B cell (primary cell): Measurements from ENCODE around the gene FBN1. TPM values are rescaled to one million over a fixed set of nuclear protein-coding genes. Genes with fewer than 3 reads are reported as not detected.

Source experiments
- ATAC-seq: fragments of 200-7000 bp; cut with Tn5 transposase; one replicate; pipeline ENCODE4 v1.10.0; 2021; ENCODE audit warnings: low read depth, mild to moderate bottlenecking, moderate number of reproducible peaks, moderate library complexity
- CTCF ChIA-PET: fragments of 350-600 bp; sonication (Branson Sonifier 250); formaldehyde crosslinking; loops from one replicate; lab custom pipeline; 2021; ENCODE audit warnings: antibody characterized with exemption, inconsistent platforms; lab: Charles Lee
- POLR2A ChIA-PET: fragments of 350-600 bp; sonication (Branson Sonifier 250); formaldehyde crosslinking; loops from one replicate; lab custom pipeline; 2021; ENCODE audit warnings: antibody characterized with exemption; lab: Charles Lee
- DNase-seq: peaks from one replicate; pipeline ENCODE4 v3.0.0; 2013
- H2AFZ ChIP-seq: 2 replicates; pipeline ENCODE4 v1.6.1; 2012; ENCODE audit warnings: mild to moderate bottlenecking, low read depth, low read length; ENCODE audit not compliant: insufficient read depth, poor library complexity, severe bottlenecking
- H3K27ac ChIP-seq, 2 donors: 1 replicate in 1 of 2; 2 replicates in 1 of 2; pipeline ENCODE4 v1.5.1; 2012 to 2013; ENCODE audit warnings: low read length in 2 of 2, mild to moderate bottlenecking in 2 of 2, moderate library complexity in 1 of 2
- H3K27me3 ChIP-seq, 4 experiments: fragments of 200-600 bp in 1 of 4; sonication (generic) in 1 of 4; replicated peaks in 1 of 4; 1 replicate in 2 of 4; 2 replicates in 2 of 4; pipeline versions ENCODE4 v1.6.1 to v1.7.0; 2013 to 2016; ENCODE audit warnings: low read length in 3 of 4, mild to moderate bottlenecking in 2 of 4, mixed read lengths in 1 of 4, moderate library complexity in 1 of 4; ENCODE audit not compliant: insufficient read depth in 4 of 4, control insufficient read depth in 3 of 4; ENCODE audit errors: control extremely low read depth in 1 of 4
- H3K36me3 ChIP-seq, 2 experiments: replicated peaks in 1 of 2; 1 replicate in 1 of 2; 2 replicates in 1 of 2; pipeline versions ENCODE4 v1.6.1 to v1.7.1; 2013; ENCODE audit warnings: low read length in 1 of 2; ENCODE audit not compliant: insufficient read depth in 2 of 2, control insufficient read depth in 1 of 2; ENCODE audit errors: control extremely low read depth in 1 of 2, extremely low read depth in 1 of 2
- H3K4me1 ChIP-seq, 2 donors: fragments of 200-600 bp in 1 of 2; sonication (generic) in 1 of 2; 1 replicate in 1 of 2; 2 replicates in 1 of 2; pipeline versions ENCODE4 v1.5.1 to v1.6.1; 2013 to 2017; ENCODE audit warnings: low read length in 2 of 2; ENCODE audit not compliant: control insufficient read depth in 2 of 2, insufficient read depth in 2 of 2
- H3K4me2 ChIP-seq: replicated peaks from 2 replicates; pipeline ENCODE3; 2012; ENCODE audit warnings: mild to moderate bottlenecking, low read depth, low read length; ENCODE audit not compliant: poor library complexity, severe bottlenecking
- H3K4me3 ChIP-seq, 5 experiments: fragments of 200-600 bp in 1 of 5; sonication (generic) in 1 of 5; 1 replicate in 3 of 5; 2 replicates in 2 of 5; pipeline versions ENCODE4 v1.5.1 to v1.7.0; 2011 to 2016; ENCODE audit warnings: low read length in 4 of 5, mild to moderate bottlenecking in 4 of 5, low read depth in 2 of 5, control low read depth in 1 of 5, moderate library complexity in 1 of 5; ENCODE audit not compliant: insufficient read depth in 1 of 5; ENCODE audit errors: control extremely low read depth in 1 of 5, extremely low read depth in 1 of 5
- H3K79me2 ChIP-seq: fragments of 200-600 bp; sonication (generic); one replicate; pipeline ENCODE4 v1.6.0; 2016; ENCODE audit warnings: low read length; ENCODE audit not compliant: control insufficient read depth, insufficient read depth
- H3K9ac ChIP-seq: fragments of 200-600 bp; sonication (generic); 2 replicates; pipeline ENCODE4 v1.6.1; 2017; ENCODE audit warnings: mild to moderate bottlenecking, low read length, moderate library complexity
- H3K9me3 ChIP-seq, 3 donors: one replicate each; pipeline versions ENCODE4 v1.6.1 to v1.7.1; 2013; ENCODE audit warnings: low read length in 2 of 3; ENCODE audit not compliant: control insufficient read depth in 2 of 3, insufficient read depth in 1 of 3; ENCODE audit errors: control extremely low read depth in 1 of 3
- H4K20me1 ChIP-seq: 2 replicates; pipeline ENCODE4 v1.6.0; 2012; ENCODE audit warnings: mild to moderate bottlenecking, low read length; ENCODE audit not compliant: insufficient read depth, control insufficient read depth, poor library complexity, severe bottlenecking
- H3K27ac Mint-ChIP-seq: one replicate; pipeline ENCODE4 v1.8.0; 2021; ENCODE audit warnings: mixed read lengths
- H3K27me3 Mint-ChIP-seq: one replicate; pipeline ENCODE4 v1.8.0; 2021; ENCODE audit warnings: mixed read lengths
- H3K4me1 Mint-ChIP-seq: one replicate; pipeline ENCODE4 v1.8.0; 2021; ENCODE audit warnings: mixed read lengths
- H3K4me3 Mint-ChIP-seq: one replicate; pipeline ENCODE4 v1.8.0; 2021; ENCODE audit warnings: mixed read lengths
- H3K9me3 Mint-ChIP-seq: one replicate; pipeline ENCODE4 v1.8.0; 2022; ENCODE audit warnings: mixed read lengths; ENCODE audit not compliant: insufficient read depth
- CTCF ChIP-seq: fragments of 200-600 bp; IDR thresholded peaks from one replicate; pipeline ENCODE4 v1.8.0; 2022; ENCODE audit warnings: antibody characterized with exemption, mild to moderate bottlenecking
- EZH2 ChIP-seq: IDR thresholded peaks from 2 replicates; pipeline ENCODE4 v1.6.1; 2012; ENCODE audit warnings: borderline replicate concordance, low read depth, mild to moderate bottlenecking, moderate library complexity, low read length; ENCODE audit not compliant: insufficient read depth, poor library complexity, severe bottlenecking
- WGBS: methylation state at CpG from one replicate; pipeline ENCODE4 v1.1.5; 2013; ENCODE audit warnings: missing lambda C conversion rate; ENCODE audit not compliant: insufficient coverage; 5-methylcytosine and 5-hydroxymethylcytosine counted together
- intact Hi-C: fragments of 100-400 bp; cut with micrococcal nuclease; formaldehyde crosslinking; loops from one replicate; pipeline ENCODE4 v1.10.0; 2022
- polyA plus RNA-seq: library from polyadenylated mRNA; depleted of rRNA; stranded (reverse); fragments of >200 nt; gene quantifications from 2 replicates; pipeline ENCODE4 v1.2.3, GENCODE V29; 2012
- total RNA-seq, 2 donors: library from RNA; stranded (reverse); fragments of 120-200 nt in 1 of 2; gene quantifications; 1 replicate in 1 of 2; 2 replicates in 1 of 2; pipeline versions ENCODE4 v1.2.3 to v1.2.4, GENCODE V29; 2013 to 2022

Gene FBN1
- total and polyA plus RNA-seq, 2 donors (not counting 1 experiment from before 2014, with no cell fraction given), result 0.15 to 0.25 TPM

GRCh38 chr15:48634893-48635292 is 10.6 kb downstream of the FBN1 start:
- Mint-ChIP-seq H3K4me3 (no peak overlapping the region), H3K27me3 (no peaks in the 10 kb centered on the region), H3K9me3 (no peaks in the 10 kb centered on the region), H3K4me1 (no peaks in the 10 kb centered on the region), H3K27ac (no peak overlapping the region)
- no peak overlapping the region for H3K4me3 ChIP-seq
- TF ChIP-seq CTCF (no peak), EZH2 (no peak)
- H3K9ac ChIP-seq, result no peak overlapping the region
- H4K20me1 ChIP-seq, result no peaks in the 10 kb centered on the region
- WGBS, result no CpG with 5 or more reads among the region's 2 CpGs
- ATAC-seq (no peak), DNase-seq (no peak)
- H3K4me1 ChIP-seq, result no peaks in the 10 kb centered on the region
- no peaks in the 10 kb centered on the region for H3K27me3 ChIP-seq
- H3K9me3 ChIP-seq, result no peaks in the 10 kb centered on the region
- intact Hi-C loops, result no loop called here
- no peak overlapping the region for H3K27ac ChIP-seq
- ChIA-PET POLR2A (no interaction called here), CTCF (no interaction called here)
- H2AFZ ChIP-seq, result no peak overlapping the region
- H3K79me2 ChIP-seq, result no peaks in the 10 kb centered on the region
- no peaks in the 10 kb centered on the region for H3K36me3 ChIP-seq
- no peak overlapping the region for H3K4me2 ChIP-seq

GRCh38 chr15:48634096-48634495 is 11.4 kb downstream of the FBN1 start:
- Mint-ChIP-seq H3K4me1 (no peaks in the 10 kb centered on the region), H3K9me3 (no peaks in the 10 kb centered on the region), H3K27ac (no peak overlapping the region), H3K27me3 (no peaks in the 10 kb centered on the region), H3K4me3 (no peak overlapping the region)
- Histone ChIP-seq H4K20me1 (no peaks in the 10 kb centered on the region), H3K4me3 (no peak overlapping the region), H3K36me3 (no peaks in the 10 kb centered on the region), H3K9ac (no peak overlapping the region), H3K4me2 (no peak overlapping the region), H3K4me1 (no peaks in the 10 kb centered on the region), H3K27me3 (no peaks in the 10 kb centered on the region), H3K9me3 (no peaks in the 10 kb centered on the region), H2AFZ (no peak overlapping the region), H3K27ac (no peak overlapping the region), H3K79me2 (no peaks in the 10 kb centered on the region)
- no peak for TF ChIP-seq EZH2
- no peak for TF ChIP-seq CTCF
- DNase-seq (no peak), ATAC-seq (no peak)
- ChIA-PET CTCF (no interaction called here), POLR2A (no interaction called here)
- intact Hi-C loops, result no loop called here
- WGBS, result 90% methylated on average over 3 of the region's 3 CpGs
